Right lobe of liver (tissue), 4 donors: Measurements from ENCODE around the gene CDKAL1.

ENCODE experiments used
- CTCF ChIP-seq, 4 donors: fragments of 200-600 bp in 3 of 4; fragments of 450-650 bp in 1 of 4; IDR thresholded peaks; one replicate each; pipeline versions ENCODE4 v1.5.1 to v1.8.0; 2016 to 2022; ENCODE audit warnings: antibody characterized with exemption in 4 of 4, mild to moderate bottlenecking in 2 of 4
- POLR2A ChIP-seq: fragments of 450-650 bp; IDR thresholded peaks from one replicate; pipeline ENCODE4 v1.6.1; 2017; ENCODE audit warnings: antibody characterized with exemption, mild to moderate bottlenecking
- donor health status: DM: no; HTN: no; CAD: no.
- donor health status: DM: no; HTN: no; CAD: no.
- donor health status: DM: no; HTN: yes; CAD: no.

- no peak for TF ChIP-seq CTCF (IDR thresholded peaks at IDR 0.05)
- TF ChIP-seq POLR2A: no peak
These were observed 638.8 kb downstream of the CDKAL1 start for GRCh38 chr6:21173031-21173430.
